GM18858 (cell line): ENCODE measurements around the gene AKAP6.

Experiments
- ATAC-seq: cut with Tn5 transposase; IDR thresholded peaks from one replicate; pipeline ENCODE4 v1.9.1; 2021; ENCODE audit not compliant: unreplicated experiment

The AKAP6 gene

GRCh38 chr14:32702088-32702487, 373.0 kb downstream of the AKAP6 start:
- no peak for ATAC-seq

- peak; percentile 80 for ATAC-seq
These were observed 373.5 kb downstream of the AKAP6 start for GRCh38 chr14:32702562-32702961.

- no peak for ATAC-seq
These were observed 374.1 kb downstream of the AKAP6 start for GRCh38 chr14:32703183-32703621.

GRCh38 chr14:32706721-32707519, 377.8 kb downstream of the AKAP6 start:
- no peak for ATAC-seq

- ATAC-seq: no peak
These were observed 378.8 kb downstream of the AKAP6 start for GRCh38 chr14:32707742-32708500.

GRCh38 chr14:32709027-32709426, 379.9 kb downstream of the AKAP6 start:
- ATAC-seq: no peak

- ATAC-seq: no peak
These were observed 381.2 kb downstream of the AKAP6 start for GRCh38 chr14:32710231-32710671.

GRCh38 chr14:32710731-32711680, 381.9 kb downstream of the AKAP6 start:
- no peak for ATAC-seq

- no peak for ATAC-seq
These were observed 384.8 kb downstream of the AKAP6 start for GRCh38 chr14:32713856-32714255.

GRCh38 chr14:32719601-32720000, 390.5 kb downstream of the AKAP6 start:
- no peak for ATAC-seq

- no peak for ATAC-seq
These were observed 391.8 kb downstream of the AKAP6 start for GRCh38 chr14:32720927-32721326.

GRCh38 chr14:32722631-32723183, 393.6 kb downstream of the AKAP6 start:
- no peak for ATAC-seq

- ATAC-seq: no peak
These were observed 395.9 kb downstream of the AKAP6 start for GRCh38 chr14:32724867-32725471.

GRCh38 chr14:32726516-32726915, 397.4 kb downstream of the AKAP6 start:
- ATAC-seq: no peak

GRCh38 chr14:32727832-32728231, 398.7 kb downstream of the AKAP6 start:
- no peak for ATAC-seq

GRCh38 chr14:32728526-32728925, 399.4 kb downstream of the AKAP6 start:
- ATAC-seq: no peak

GRCh38 chr14:32728976-32729375, 399.9 kb downstream of the AKAP6 start:
- no peak for ATAC-seq

- ATAC-seq: no peak
These were observed 402.2 kb downstream of the AKAP6 start for GRCh38 chr14:32731249-32731648.

- no peak for ATAC-seq
These were observed 403.9 kb downstream of the AKAP6 start for GRCh38 chr14:32733015-32733414.

- no peak for ATAC-seq
These were observed 405.2 kb downstream of the AKAP6 start for GRCh38 chr14:32734261-32734660.
